Measurements from ENCODE around the gene OSBPL1A.
A peak's percentile ranks its signal among the peaks of the same experiment; 100 is the strongest.

The OSBPL1A gene

DNA sequence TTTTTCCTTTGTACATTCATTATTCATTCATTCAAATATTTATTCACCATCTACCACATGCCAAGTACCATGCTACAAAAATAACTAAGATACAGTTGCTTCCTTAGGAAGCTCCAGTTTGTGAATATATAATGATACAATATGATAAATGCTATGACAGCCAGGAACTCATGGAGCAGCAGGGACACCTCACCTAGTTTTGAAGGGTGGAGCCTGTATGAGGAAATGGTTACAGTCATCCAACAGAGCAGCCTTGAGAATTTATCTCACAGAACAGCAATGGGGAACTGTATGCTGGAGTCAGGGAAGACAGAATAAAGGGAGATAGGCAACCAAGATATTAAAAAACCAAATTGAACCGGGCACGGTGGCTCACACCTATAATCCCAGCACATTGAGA, 124.0 kb downstream of the OSBPL1A start:
- no peak overlapping the region for H3K4me3 ChIP-seq (ENCODE audit: control insufficient read depth in 1 of 7, extremely low read depth in 1 of 7, insufficient read depth in 4 of 7, low read depth in 2 of 7, low read length in 6 of 7)
- H3K9me3 ChIP-seq (ENCODE audit: control extremely low read depth in 1 of 5, control insufficient read depth in 4 of 5, insufficient read depth in 2 of 5, low read depth in 1 of 5, low read length in 4 of 5): no peaks in the 10 kb centered on the region
- 100% methylated on average over 2 of the region's 2 CpGs for WGBS (ENCODE audit: insufficient coverage)
- DNase-seq: no peak
- CTCF ChIA-PET: interaction anchor here (1.0 kb wide), 1 partner anchor 17 kb away, joined by 3 read pairs; no protein-coding TSS in a partner anchor
- POLR2A ChIA-PET: no interaction called here
- peaks cover 0 to 6% (median 0%) of the 10 kb centered on the region in 5 experiments for H3K27me3 ChIP-seq (replicated peaks in 2 of 5; ENCODE audit: control insufficient read depth in 4 of 5, insufficient read depth in 5 of 5, low read length in 4 of 5)
- peaks cover 4 to 18% (median 9%) of the 10 kb centered on the region in 4 experiments for H3K4me1 ChIP-seq (ENCODE audit: control extremely low read depth in 1 of 4, control insufficient read depth in 4 of 4, insufficient read depth in 4 of 4, low read length in 3 of 4)
- H3K27ac ChIP-seq (ENCODE audit: insufficient read depth in 1 of 2, low read depth in 1 of 2, low read length in 2 of 2, poor library complexity in 1 of 2, severe bottlenecking in 2 of 2): no peak overlapping the region
- H3K36me3 ChIP-seq (ENCODE audit: control insufficient read depth in 4 of 4, insufficient read depth in 4 of 4, low read length in 3 of 4): peaks cover 0 to 4% (median 0%) of the 10 kb centered on the region in 4 experiments

GRCh38 chr18:24272229-24272525, 125.4 kb downstream of the OSBPL1A start:
- Histone ChIP-seq H3K9me3 (ENCODE audit: control extremely low read depth in 1 of 5, control insufficient read depth in 4 of 5, insufficient read depth in 2 of 5, low read depth in 1 of 5, low read length in 4 of 5) (no peaks in the 10 kb centered on the region), H3K36me3 (ENCODE audit: control insufficient read depth in 4 of 4, insufficient read depth in 4 of 4, low read length in 3 of 4) (no peaks in the 10 kb centered on the region), H3K4me3 (ENCODE audit: control insufficient read depth in 1 of 7, extremely low read depth in 1 of 7, insufficient read depth in 4 of 7, low read depth in 2 of 7, low read length in 6 of 7) (peak overlapping the region; percentile 39 to 80 (median 52)), H3K27me3 (replicated peaks in 2 of 5; ENCODE audit: control insufficient read depth in 4 of 5, insufficient read depth in 5 of 5, low read length in 4 of 5) (peaks cover 0 to 6% (median 0%) of the 10 kb centered on the region in 5 experiments), H3K4me1 (ENCODE audit: control extremely low read depth in 1 of 4, control insufficient read depth in 4 of 4, insufficient read depth in 4 of 4, low read length in 3 of 4) (peaks cover 4 to 18% (median 9%) of the 10 kb centered on the region in 4 experiments), H3K27ac (ENCODE audit: insufficient read depth in 1 of 2, low read depth in 1 of 2, low read length in 2 of 2, poor library complexity in 1 of 2, severe bottlenecking in 2 of 2) (no peak overlapping the region)
- ChIA-PET POLR2A (no interaction called here), CTCF (no interaction called here)
- no peak for DNase-seq
- 5% methylated on average over 6 of the region's 9 CpGs for WGBS (ENCODE audit: insufficient coverage)

GRCh38 chr18:24271381-24272228, 126.0 kb downstream of the OSBPL1A start:
- WGBS (ENCODE audit: insufficient coverage): under 1% methylated on average over 59 of the region's 96 CpGs
- Histone ChIP-seq H3K9me3 (ENCODE audit: control extremely low read depth in 1 of 5, control insufficient read depth in 4 of 5, insufficient read depth in 2 of 5, low read depth in 1 of 5, low read length in 4 of 5) (no peaks in the 10 kb centered on the region), H3K4me3 (ENCODE audit: control insufficient read depth in 1 of 7, extremely low read depth in 1 of 7, insufficient read depth in 4 of 7, low read depth in 2 of 7, low read length in 6 of 7) (peak overlapping the region; percentile 39 to 80 (median 52)), H3K27ac (ENCODE audit: insufficient read depth in 1 of 2, low read depth in 1 of 2, low read length in 2 of 2, poor library complexity in 1 of 2, severe bottlenecking in 2 of 2) (no peak overlapping the region), H3K36me3 (ENCODE audit: control insufficient read depth in 4 of 4, insufficient read depth in 4 of 4, low read length in 3 of 4) (no peaks in the 10 kb centered on the region), H3K27me3 (replicated peaks in 2 of 5; ENCODE audit: control insufficient read depth in 4 of 5, insufficient read depth in 5 of 5, low read length in 4 of 5) (peaks cover 0 to 6% (median 0%) of the 10 kb centered on the region in 5 experiments), H3K4me1 (ENCODE audit: control extremely low read depth in 1 of 4, control insufficient read depth in 4 of 4, insufficient read depth in 4 of 4, low read length in 3 of 4) (peaks cover 4 to 18% (median 9%) of the 10 kb centered on the region in 4 experiments)
- CTCF ChIA-PET: interaction anchor here (1.4 kb wide), 1 partner anchor 10 kb away, joined by 3 read pairs; no protein-coding TSS in a partner anchor
- POLR2A ChIA-PET: no interaction called here
- DNase-seq: peak; percentile 63 to 83 (median 75)

- Histone ChIP-seq H3K4me1 (ENCODE audit: control extremely low read depth in 1 of 4, control insufficient read depth in 4 of 4, insufficient read depth in 4 of 4, low read length in 3 of 4) (peaks cover 4 to 18% (median 9%) of the 10 kb centered on the region in 4 experiments), H3K4me3 (ENCODE audit: control insufficient read depth in 1 of 7, extremely low read depth in 1 of 7, insufficient read depth in 4 of 7, low read depth in 2 of 7, low read length in 6 of 7) (peak overlapping the region in 5 of 7 experiments; percentile 49 to 80 (median 73)), H3K36me3 (ENCODE audit: control insufficient read depth in 4 of 4, insufficient read depth in 4 of 4, low read length in 3 of 4) (peaks cover 0 to 1% (median under 1%) of the 10 kb centered on the region in 4 experiments), H3K9me3 (ENCODE audit: control extremely low read depth in 1 of 5, control insufficient read depth in 4 of 5, insufficient read depth in 2 of 5, low read depth in 1 of 5, low read length in 4 of 5) (no peaks in the 10 kb centered on the region), H3K27me3 (replicated peaks in 2 of 5; ENCODE audit: control insufficient read depth in 4 of 5, insufficient read depth in 5 of 5, low read length in 4 of 5) (peaks cover 0 to 6% (median 0%) of the 10 kb centered on the region in 5 experiments), H3K27ac (ENCODE audit: insufficient read depth in 1 of 2, low read depth in 1 of 2, low read length in 2 of 2, poor library complexity in 1 of 2, severe bottlenecking in 2 of 2) (no peak overlapping the region)
- ChIA-PET POLR2A (no interaction called here), CTCF (interaction anchor here (1.4 kb wide), 1 partner anchor 10 kb away, joined by 3 read pairs; no protein-coding TSS in a partner anchor)
- no peak for DNase-seq
- 86% methylated on average over 9 of the region's 9 CpGs for WGBS (ENCODE audit: insufficient coverage)
These were observed 126.7 kb downstream of the OSBPL1A start for GRCh38 chr18:24270937-24271380.

DNA sequence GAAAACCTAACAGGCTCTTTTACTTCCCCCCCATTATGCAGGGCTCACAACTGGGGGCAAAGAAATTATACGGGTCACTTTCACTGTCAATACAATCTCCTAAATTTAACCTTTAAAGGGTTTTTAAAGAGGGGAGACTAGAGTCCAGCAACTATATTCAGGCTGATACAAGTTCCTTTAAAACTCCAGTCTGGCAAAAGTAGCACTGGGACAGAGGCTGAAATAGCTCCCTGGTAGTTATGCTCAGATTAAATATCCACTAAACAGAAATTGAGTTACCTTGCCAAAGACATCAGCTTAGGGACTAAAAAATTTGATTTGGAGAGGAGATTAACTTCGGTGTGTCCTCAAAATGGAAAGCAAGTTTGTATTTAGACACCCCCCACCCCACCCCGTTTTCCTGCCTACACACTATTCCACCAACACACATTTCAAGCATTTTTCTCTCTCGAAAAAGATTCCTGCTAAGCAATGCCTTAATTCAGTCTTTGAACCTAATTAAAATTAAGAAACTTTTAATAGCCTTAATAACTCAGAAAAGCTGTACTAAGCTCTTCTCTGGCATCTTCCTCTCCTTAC, 127.2 kb downstream of the OSBPL1A start:
- Histone ChIP-seq H3K36me3 (ENCODE audit: control insufficient read depth in 4 of 4, insufficient read depth in 4 of 4, low read length in 3 of 4) (peaks cover 0 to 7% (median 3%) of the 10 kb centered on the region in 4 experiments), H3K27me3 (replicated peaks in 2 of 5; ENCODE audit: control insufficient read depth in 4 of 5, insufficient read depth in 5 of 5, low read length in 4 of 5) (peaks cover 0 to 6% (median 0%) of the 10 kb centered on the region in 5 experiments), H3K4me3 (ENCODE audit: control insufficient read depth in 1 of 7, extremely low read depth in 1 of 7, insufficient read depth in 4 of 7, low read depth in 2 of 7, low read length in 6 of 7) (no peak overlapping the region), H3K4me1 (ENCODE audit: control extremely low read depth in 1 of 4, control insufficient read depth in 4 of 4, insufficient read depth in 4 of 4, low read length in 3 of 4) (peaks cover 4 to 18% (median 9%) of the 10 kb centered on the region in 4 experiments), H3K9me3 (ENCODE audit: control extremely low read depth in 1 of 5, control insufficient read depth in 4 of 5, insufficient read depth in 2 of 5, low read depth in 1 of 5, low read length in 4 of 5) (no peaks in the 10 kb centered on the region), H3K27ac (ENCODE audit: insufficient read depth in 1 of 2, low read depth in 1 of 2, low read length in 2 of 2, poor library complexity in 1 of 2, severe bottlenecking in 2 of 2) (no peak overlapping the region)
- no peak for DNase-seq
- WGBS (ENCODE audit: insufficient coverage): 100% methylated on average over 3 of the region's 4 CpGs
- ChIA-PET POLR2A (no interaction called here), CTCF (interaction anchor here (1.4 to 1.7 kb wide), 2 partner anchors 9 to 93 kb away, joined by 3 to 4 read pairs; no protein-coding TSS in a partner anchor)

DNA sequence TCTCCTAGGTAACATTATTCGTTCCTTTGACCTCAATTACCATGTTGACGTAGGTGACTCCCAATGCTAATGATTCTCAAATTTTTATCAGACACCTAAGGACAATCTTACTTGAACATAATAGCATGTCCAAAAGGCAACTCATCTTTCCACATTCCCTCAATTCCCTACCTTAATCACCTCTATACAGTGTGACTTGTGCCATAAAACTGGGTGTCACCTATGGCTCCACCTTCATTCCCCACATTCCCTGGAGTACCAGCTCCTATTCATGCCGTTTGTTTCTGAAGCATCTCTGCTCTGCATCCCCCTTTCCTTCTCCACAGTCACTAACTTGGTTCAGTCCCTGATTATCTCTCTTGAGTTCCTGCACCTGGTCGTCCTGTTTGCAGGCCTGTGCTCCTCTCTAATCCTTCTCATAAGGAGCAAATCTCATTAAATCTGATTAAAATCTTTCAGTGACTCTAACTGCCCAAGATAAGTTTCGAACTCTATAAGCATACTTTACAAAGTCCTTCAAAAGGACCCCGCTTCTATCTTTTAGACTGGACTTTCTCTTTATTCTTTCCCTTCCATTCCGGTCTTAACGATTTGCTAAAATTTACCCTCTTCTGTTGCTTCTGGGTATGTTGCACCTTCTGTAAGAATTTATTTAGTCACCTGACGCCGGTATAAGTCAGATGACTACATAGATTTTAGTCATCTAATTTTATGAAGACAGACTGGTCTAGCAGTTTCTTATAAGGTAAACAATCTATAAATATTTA, 128.7 kb downstream of the OSBPL1A start:
- no peak for DNase-seq
- ChIA-PET CTCF (interaction anchor here (1.7 kb wide), 1 partner anchor 92 kb away, joined by 4 read pairs; no protein-coding TSS in a partner anchor), POLR2A (no interaction called here)
- WGBS (ENCODE audit: insufficient coverage): 95% methylated on average over 7 of the region's 10 CpGs
- peaks cover 4 to 11% (median 7%) of the 10 kb centered on the region in 4 experiments for H3K4me1 ChIP-seq (ENCODE audit: control extremely low read depth in 1 of 4, control insufficient read depth in 4 of 4, insufficient read depth in 4 of 4, low read length in 3 of 4)
- no peaks in the 10 kb centered on the region for H3K9me3 ChIP-seq (ENCODE audit: control extremely low read depth in 1 of 5, control insufficient read depth in 4 of 5, insufficient read depth in 2 of 5, low read depth in 1 of 5, low read length in 4 of 5)
- peaks cover 0 to 12% (median 5%) of the 10 kb centered on the region in 4 experiments for H3K36me3 ChIP-seq (ENCODE audit: control insufficient read depth in 4 of 4, insufficient read depth in 4 of 4, low read length in 3 of 4)
- H3K27ac ChIP-seq (ENCODE audit: insufficient read depth in 1 of 2, low read depth in 1 of 2, low read length in 2 of 2, poor library complexity in 1 of 2, severe bottlenecking in 2 of 2): no peak overlapping the region
- H3K4me3 ChIP-seq (ENCODE audit: control insufficient read depth in 1 of 7, extremely low read depth in 1 of 7, insufficient read depth in 4 of 7, low read depth in 2 of 7, low read length in 6 of 7): no peak overlapping the region
- H3K27me3 ChIP-seq (replicated peaks in 2 of 5; ENCODE audit: control insufficient read depth in 4 of 5, insufficient read depth in 5 of 5, low read length in 4 of 5): peaks cover 0 to 6% (median 0%) of the 10 kb centered on the region in 5 experiments
